Activated naive CD4-positive, alpha-beta T cell treated with anti-CD3 and anti-CD28 coated beads, Interleukin-2, amount 50 U/mL, for 24 hours (primary cell): Measurements from ENCODE around the gene OPRD1.
"Not testable (repeated sequence)": the region's sequence is repeated elsewhere in the genome, so short reads cannot be mapped to it uniquely, and the experiment has no call there.

ENCODE experiments used
- H3K27ac Mint-ChIP-seq: one replicate; pipeline ENCODE4 v1.8.0; 2021; ENCODE audit warnings: mild to moderate bottlenecking, mixed read lengths
- H3K27me3 Mint-ChIP-seq: one replicate; pipeline ENCODE4 v1.8.0; 2021; ENCODE audit warnings: mixed read lengths
- H3K36me3 Mint-ChIP-seq: one replicate; pipeline ENCODE4 v1.8.0; 2021; ENCODE audit warnings: mixed read lengths
- H3K4me1 Mint-ChIP-seq: one replicate; pipeline ENCODE4 v1.8.0; 2021; ENCODE audit warnings: mixed read lengths
- H3K4me3 Mint-ChIP-seq: one replicate; pipeline ENCODE4 v1.8.0; 2021; ENCODE audit warnings: mild to moderate bottlenecking, mixed read lengths
- H3K9me3 Mint-ChIP-seq: one replicate; pipeline ENCODE4 v1.8.0; 2021; ENCODE audit warnings: mixed read lengths

The OPRD1 gene

DNA sequence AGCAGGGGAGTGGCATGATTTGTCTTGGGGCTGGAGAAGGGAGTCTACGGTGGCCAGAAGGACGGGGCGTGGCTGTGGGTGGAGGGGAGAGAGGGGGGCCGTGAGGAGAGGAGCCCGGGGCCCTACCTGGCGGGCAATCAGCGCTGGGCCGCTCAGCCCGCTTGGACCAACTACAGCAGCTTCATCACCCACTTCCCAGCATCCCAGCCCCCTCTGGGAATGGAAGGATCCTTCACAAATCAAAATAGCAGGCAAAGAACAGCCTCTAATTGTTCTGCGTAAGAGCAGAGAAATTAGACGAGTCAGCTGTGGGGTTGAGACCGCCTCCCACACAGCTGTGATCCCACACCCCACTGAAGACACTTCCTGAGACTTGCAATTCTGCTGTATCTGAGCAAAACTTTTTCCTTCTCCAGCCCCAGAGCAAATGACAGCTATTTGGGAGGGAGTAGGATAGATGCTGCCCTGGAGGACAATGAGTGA is 43.5 kb downstream of the OPRD1 start:
- Mint-ChIP-seq H3K4me3 (no peak overlapping the region), H3K27ac (no peak overlapping the region), H3K27me3 (peaks cover 4% of the 10 kb centered on the region), H3K4me1 (no peaks in the 10 kb centered on the region), H3K9me3 (no peaks in the 10 kb centered on the region), H3K36me3 (no peaks in the 10 kb centered on the region)

- Mint-ChIP-seq H3K36me3 (no peaks in the 10 kb centered on the region), H3K27ac (no peak overlapping the region), H3K27me3 (peaks cover 4% of the 10 kb centered on the region), H3K4me1 (no peaks in the 10 kb centered on the region), H3K4me3 (no peak overlapping the region), H3K9me3 (no peaks in the 10 kb centered on the region)
Measured at GRCh38 chr1:28855969-28856368, 44.0 kb downstream of the OPRD1 start.

GRCh38 chr1:28860332-28861073 is 48.5 kb downstream of the OPRD1 start:
- H3K27me3 Mint-ChIP-seq: no peaks in the 10 kb centered on the region
- no peak overlapping the region for H3K27ac Mint-ChIP-seq
- no peaks in the 10 kb centered on the region for H3K4me1 Mint-ChIP-seq
- no peaks in the 10 kb centered on the region for H3K36me3 Mint-ChIP-seq
- no peaks in the 10 kb centered on the region for H3K9me3 Mint-ChIP-seq
- no peak overlapping the region for H3K4me3 Mint-ChIP-seq

GRCh38 chr1:28862571-28863403 is 50.8 kb downstream of the OPRD1 start:
- Mint-ChIP-seq H3K4me3 (no peak overlapping the region), H3K9me3 (no peaks in the 10 kb centered on the region), H3K27me3 (no peaks in the 10 kb centered on the region), H3K4me1 (no peaks in the 10 kb centered on the region), H3K36me3 (no peaks in the 10 kb centered on the region), H3K27ac (no peak overlapping the region)

- Mint-ChIP-seq H3K4me3 (no peak overlapping the region), H3K9me3 (no peaks in the 10 kb centered on the region), H3K27me3 (no peaks in the 10 kb centered on the region), H3K4me1 (no peaks in the 10 kb centered on the region), H3K27ac (no peak overlapping the region), H3K36me3 (no peaks in the 10 kb centered on the region)
Measured at GRCh38 chr1:28864695-28865094, 52.7 kb downstream of the OPRD1 start.

DNA sequence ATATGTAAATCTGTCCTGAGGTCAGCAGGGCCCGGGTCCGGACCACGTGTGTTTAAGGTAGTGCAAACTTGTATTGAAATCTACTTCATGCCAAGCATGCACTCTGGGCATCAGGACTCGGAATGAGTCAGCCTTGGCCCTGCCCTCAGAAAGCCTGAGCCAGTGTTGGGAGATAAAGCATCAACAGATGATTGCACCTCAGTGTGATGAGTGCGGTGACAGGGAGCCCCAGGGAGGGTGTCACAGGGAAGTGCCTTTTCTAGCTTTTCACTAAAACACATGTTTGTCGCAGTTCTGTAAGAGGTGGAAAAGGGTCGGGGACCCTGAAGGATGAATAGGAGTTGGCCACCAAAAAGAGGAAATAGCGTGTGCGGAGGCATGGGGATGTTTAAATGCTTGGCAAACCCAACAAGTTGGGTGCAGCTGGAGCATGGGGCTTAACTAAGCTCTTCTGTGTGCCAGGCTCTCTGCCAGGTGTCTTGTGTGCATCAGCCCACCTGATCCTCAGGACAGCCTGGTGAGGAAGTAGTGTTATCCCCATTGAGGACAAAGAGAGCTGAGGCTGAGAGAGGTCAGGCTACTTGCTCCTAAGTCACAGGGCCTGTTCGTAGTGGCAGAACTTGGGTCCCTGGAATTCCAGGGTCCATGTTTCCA is 54.2 kb downstream of the OPRD1 start:
- Mint-ChIP-seq H3K9me3 (no peaks in the 10 kb centered on the region), H3K27me3 (no peaks in the 10 kb centered on the region), H3K36me3 (no peaks in the 10 kb centered on the region), H3K4me1 (no peaks in the 10 kb centered on the region), H3K4me3 (no peak overlapping the region), H3K27ac (no peak overlapping the region)

- H3K27me3 Mint-ChIP-seq: no peaks in the 10 kb centered on the region
- H3K9me3 Mint-ChIP-seq: no peaks in the 10 kb centered on the region
- H3K4me3 Mint-ChIP-seq: no peak overlapping the region
- no peaks in the 10 kb centered on the region for H3K4me1 Mint-ChIP-seq
- H3K36me3 Mint-ChIP-seq: no peaks in the 10 kb centered on the region
- no peak overlapping the region for H3K27ac Mint-ChIP-seq
Measured at GRCh38 chr1:28867850-28868249, 55.9 kb downstream of the OPRD1 start.

DNA sequence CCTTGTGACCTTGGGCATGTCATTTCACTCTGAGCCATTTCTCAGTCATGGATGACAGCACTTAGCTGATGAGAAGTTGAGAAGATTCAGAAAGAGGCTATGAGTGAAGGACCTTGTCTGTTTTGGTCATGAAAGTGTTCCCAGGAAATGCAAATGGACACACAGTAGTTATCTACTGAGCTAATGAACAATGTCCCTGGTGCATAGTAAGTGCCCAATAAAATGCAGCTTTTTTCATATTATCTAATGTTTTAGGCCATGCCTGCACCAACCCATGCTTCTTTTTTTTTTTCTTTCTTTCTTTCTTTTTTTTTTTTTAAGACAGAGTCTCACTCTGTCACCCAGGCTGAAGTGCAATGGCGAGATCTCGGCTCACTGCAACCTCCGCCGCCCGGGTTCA is 58.0 kb downstream of the OPRD1 start:
- Mint-ChIP-seq H3K36me3 (no peaks in the 10 kb centered on the region), H3K9me3 (no peaks in the 10 kb centered on the region), H3K4me3 (no peak overlapping the region), H3K4me1 (no peaks in the 10 kb centered on the region), H3K27ac (no peak overlapping the region), H3K27me3 (no peaks in the 10 kb centered on the region)

GRCh38 chr1:28871631-28872401 is 59.8 kb downstream of the OPRD1 start:
- no peaks in the 10 kb centered on the region for H3K9me3 Mint-ChIP-seq
- H3K4me3 Mint-ChIP-seq: no peak overlapping the region
- no peaks in the 10 kb centered on the region for H3K27me3 Mint-ChIP-seq
- H3K27ac Mint-ChIP-seq: no peak overlapping the region
- H3K36me3 Mint-ChIP-seq: no peaks in the 10 kb centered on the region
- no peaks in the 10 kb centered on the region for H3K4me1 Mint-ChIP-seq

DNA sequence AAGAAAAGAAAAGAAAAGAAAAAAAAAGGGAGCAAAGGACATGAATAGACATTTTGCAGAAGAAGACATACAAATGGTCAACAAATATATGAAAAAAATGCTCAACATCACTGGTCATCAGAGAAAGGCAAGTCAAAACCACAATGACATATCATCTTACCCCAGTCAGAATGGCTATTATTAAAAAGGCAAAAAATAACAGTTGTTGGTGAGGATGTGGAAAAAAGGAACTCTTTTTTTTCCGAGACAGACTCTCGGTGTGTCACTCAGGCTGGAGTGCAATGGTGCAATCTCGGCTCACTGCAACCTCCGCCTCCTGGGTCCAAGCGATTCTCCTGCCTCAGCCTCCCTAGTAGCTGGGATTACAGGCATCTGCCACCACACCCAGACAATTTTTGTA is 63.2 kb downstream of the OPRD1 start:
- not testable (repeated sequence) for H3K4me1 Mint-ChIP-seq, H3K27ac Mint-ChIP-seq, H3K27me3 Mint-ChIP-seq

DNA sequence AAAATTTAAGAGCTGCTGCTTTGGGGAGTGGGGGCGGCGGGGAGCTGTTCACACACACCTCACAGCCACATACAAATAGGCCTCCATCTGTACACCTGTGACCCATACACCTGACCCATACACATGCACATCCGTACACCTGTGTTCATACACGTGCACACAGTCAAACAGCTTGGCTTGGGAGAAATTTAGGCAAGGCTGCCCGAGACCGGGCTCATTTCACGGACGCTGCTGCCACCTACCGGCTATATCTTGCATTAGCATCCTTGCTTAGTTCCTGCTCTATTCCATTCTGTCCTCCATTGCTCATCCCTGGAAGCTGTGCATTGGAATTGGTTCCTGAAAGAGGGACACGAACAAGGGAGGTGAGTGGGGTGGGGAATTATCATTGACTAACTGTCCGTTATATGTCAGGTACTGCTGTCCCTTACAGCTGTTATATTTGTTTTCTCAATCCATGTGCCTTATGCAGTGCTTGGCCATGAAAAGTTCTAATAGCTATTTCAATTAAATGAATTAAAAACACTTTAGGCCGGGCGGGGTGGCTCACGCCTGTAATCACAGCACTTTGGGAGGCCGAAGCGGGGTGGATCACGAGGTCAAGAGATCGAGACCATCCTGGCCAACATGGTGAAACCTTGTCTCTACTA is 65.3 kb downstream of the OPRD1 start:
- Mint-ChIP-seq H3K27ac (no peak overlapping the region), H3K9me3 (no peaks in the 10 kb centered on the region), H3K36me3 (no peaks in the 10 kb centered on the region), H3K27me3 (no peaks in the 10 kb centered on the region), H3K4me3 (no peak overlapping the region), H3K4me1 (peaks cover 7% of the 10 kb centered on the region)

More for the DNA sequence above, 63.2 kb downstream of the OPRD1 start:
- not testable (repeated sequence) for H3K4me3 Mint-ChIP-seq, H3K36me3 Mint-ChIP-seq, H3K9me3 Mint-ChIP-seq

- H3K9me3 Mint-ChIP-seq: no peaks in the 10 kb centered on the region
- H3K36me3 Mint-ChIP-seq: no peaks in the 10 kb centered on the region
- no peak overlapping the region for H3K4me3 Mint-ChIP-seq
- peaks cover 14% of the 10 kb centered on the region for H3K4me1 Mint-ChIP-seq
- no peaks in the 10 kb centered on the region for H3K27me3 Mint-ChIP-seq
- H3K27ac Mint-ChIP-seq: no peak overlapping the region
Measured at GRCh38 chr1:28878796-28879195, 66.8 kb downstream of the OPRD1 start.

- Mint-ChIP-seq H3K36me3 (no peaks in the 10 kb centered on the region), H3K27me3 (no peaks in the 10 kb centered on the region), H3K4me1 (peaks cover 41% of the 10 kb centered on the region), H3K9me3 (no peaks in the 10 kb centered on the region), H3K4me3 (no peak overlapping the region), H3K27ac (peak overlapping the region; percentile 32)
Measured at GRCh38 chr1:28882009-28882628, 70.1 kb downstream of the OPRD1 start.

DNA sequence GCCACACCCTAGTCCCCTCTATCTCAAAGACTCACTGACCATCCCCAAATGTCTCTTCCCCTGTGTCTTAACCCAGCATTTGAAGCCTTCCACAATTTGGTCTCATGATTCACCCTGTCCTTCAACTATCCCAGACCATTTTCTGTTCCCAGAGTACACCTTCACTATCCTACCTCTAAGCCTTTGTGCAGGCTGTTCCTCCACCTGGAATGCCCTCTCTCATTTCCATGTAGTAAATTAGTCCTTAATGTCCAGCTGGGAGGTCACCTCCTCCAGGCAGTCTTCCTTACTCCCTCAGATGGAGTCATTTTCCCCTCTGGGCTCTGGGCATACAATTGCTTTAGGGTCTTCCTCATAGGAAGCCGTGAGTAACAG is 71.3 kb downstream of the OPRD1 start:
- H3K4me3 Mint-ChIP-seq: no peak overlapping the region
- H3K27ac Mint-ChIP-seq: peak overlapping the region; percentile 51
- no peaks in the 10 kb centered on the region for H3K27me3 Mint-ChIP-seq
- no peaks in the 10 kb centered on the region for H3K36me3 Mint-ChIP-seq
- H3K9me3 Mint-ChIP-seq: no peaks in the 10 kb centered on the region
- H3K4me1 Mint-ChIP-seq: peaks cover 45% of the 10 kb centered on the region

GRCh38 chr1:28885472-28885877 is 73.5 kb downstream of the OPRD1 start:
- Mint-ChIP-seq H3K4me3 (no peak overlapping the region), H3K36me3 (no peaks in the 10 kb centered on the region), H3K9me3 (no peaks in the 10 kb centered on the region), H3K27ac (peak overlapping the region; percentile 57), H3K27me3 (no peaks in the 10 kb centered on the region), H3K4me1 (peaks cover 59% of the 10 kb centered on the region)
